GM19468 (cell line): ENCODE measurements around the gene AKT1S1.
"Not testable (repeated sequence)": the region's sequence is repeated elsewhere in the genome, so short reads cannot be mapped to it uniquely, and the experiment has no call there.

ENCODE experiments used
- ATAC-seq: cut with Tn5 transposase; IDR thresholded peaks from one replicate; pipeline ENCODE4 v1.9.1; 2021; ENCODE audit warnings: mild to moderate bottlenecking, moderate library complexity, moderate number of reproducible peaks; ENCODE audit not compliant: unreplicated experiment; ENCODE audit errors: extremely low read depth

The AKT1S1 gene

DNA sequence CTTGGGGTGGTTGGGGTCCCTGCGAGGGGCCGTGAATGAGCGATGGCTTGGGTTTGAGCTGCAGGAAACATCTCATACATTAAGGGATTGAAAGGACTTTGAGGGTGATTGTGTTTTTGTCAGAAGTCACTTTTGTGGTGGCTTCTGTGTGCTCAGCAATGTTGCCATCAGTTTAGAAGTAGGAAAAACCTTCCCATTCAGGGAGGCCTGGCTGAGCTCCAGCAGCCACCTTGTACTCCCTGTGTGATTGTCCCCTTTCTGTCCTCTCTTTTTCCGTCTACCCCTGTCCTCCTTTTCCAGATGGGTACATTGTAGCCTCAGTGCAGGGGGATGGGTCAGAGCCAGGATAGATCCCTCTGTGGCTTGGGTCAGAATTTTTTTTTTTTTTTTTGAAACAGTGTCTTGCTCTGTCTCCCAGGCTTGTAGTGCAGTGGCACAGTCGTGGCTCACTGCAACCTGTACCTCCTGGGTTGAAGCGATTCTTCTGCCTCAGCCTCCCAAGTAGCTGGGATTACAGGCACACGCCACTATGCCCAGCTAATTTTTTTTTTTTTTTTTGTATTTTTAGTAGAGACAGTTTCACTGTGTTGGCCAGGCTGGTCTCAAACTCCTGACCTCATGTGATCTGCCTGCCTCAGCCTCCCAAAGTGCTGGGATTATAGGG is 57.6 kb downstream of the AKT1S1 start:
- ATAC-seq: not testable (repeated sequence)
